ENCODE data around the gene ZFYVE1. TPM values are rescaled to one million over a fixed set of nuclear protein-coding genes. Genes with fewer than 3 reads are reported as not detected.

The ZFYVE1 gene
- polyA plus RNA-seq, 2 of the 4 experiments (the other 2 are of a cell fraction), result 7.4 to 9.4 TPM

- no peak for TF ChIP-seq REST (IDR thresholded peaks at IDR 0.05)
- no peak for TF ChIP-seq RCOR1 (IDR thresholded peaks at IDR 0.05; ENCODE audit: low read depth, low read length)
- TF ChIP-seq EHMT2 (IDR thresholded peaks at IDR 0.05; ENCODE audit: low read depth), result no peak
- TF ChIP-seq MYC (IDR thresholded peaks at IDR 0.05; ENCODE audit: borderline replicate concordance, low read length), result peak; percentile 67; the same call in 1 of the 2 replicates
- TF ChIP-seq CBX8 (IDR thresholded peaks at IDR 0.05), result no peak
- TF ChIP-seq ZSCAN20 (CRISPR knock-in tag; IDR thresholded peaks at IDR 0.05), result no peak
- TF ChIP-seq EHF (CRISPR knock-in tag; IDR thresholded peaks at IDR 0.05), result no peak
- peak; percentile 27; the same call in 1 of the 2 replicates for TF ChIP-seq POLR2A (IDR thresholded peaks at IDR 0.05; ENCODE audit: low read length)
- TF ChIP-seq GATA3 (IDR thresholded peaks at IDR 0.05; ENCODE audit: borderline replicate concordance), result no peak
- peak; percentile 58 for TF ChIP-seq E2F6 (IDR thresholded peaks at IDR 0.05; ENCODE audit: borderline replicate concordance, low read depth)
- no peak for TF ChIP-seq HMGXB4 (CRISPR knock-in tag; IDR thresholded peaks at IDR 0.05; ENCODE audit: borderline replicate concordance)
- no peak for TF ChIP-seq CTCF (IDR thresholded peaks at IDR 0.05)
- no peak for TF ChIP-seq HOXB13 (CRISPR knock-in tag; IDR thresholded peaks at IDR 0.05; ENCODE audit: low read depth)
- no peak for TF ChIP-seq POLR2AphosphoS2 (conservative IDR thresholded peaks at IDR 0.05; ENCODE audit: low read length)
- TF ChIP-seq KDM1A (IDR thresholded peaks at IDR 0.05; ENCODE audit: low read depth), result no peak
- no peak for TF ChIP-seq FOXS1 (CRISPR knock-in tag; IDR thresholded peaks at IDR 0.05)
- TF ChIP-seq PBX3 (IDR thresholded peaks at IDR 0.05), result peak; percentile 94
- TF ChIP-seq RAD21 (conservative IDR thresholded peaks at IDR 0.05 in 1 of 2, IDR thresholded peaks at IDR 0.05 in 1 of 2), result no peak
- TF ChIP-seq RFX5 (IDR thresholded peaks at IDR 0.05), result no peak
- TF ChIP-seq HEYL (CRISPR knock-in tag; IDR thresholded peaks at IDR 0.05), result no peak
- TF ChIP-seq HOXA7 (CRISPR knock-in tag; IDR thresholded peaks at IDR 0.05), result no peak
- TF ChIP-seq PHF8 (IDR thresholded peaks at IDR 0.05; ENCODE audit: borderline replicate concordance, low read depth), result peak; percentile 71
- TF ChIP-seq CHD4 (IDR thresholded peaks at IDR 0.05; ENCODE audit: borderline replicate concordance), result no peak
- TF ChIP-seq USF2 (IDR thresholded peaks at IDR 0.05), result no peak; the same call in 1 of the 2 replicates
- TF ChIP-seq SREBF2 (IDR thresholded peaks at IDR 0.05), result no peak
Observed at GRCh38 chr14:72926292-72927028, 100.4 kb downstream of the ZFYVE1 start, which contains the start of gene DCAF4 (continued).

Measured in A549 (cell line).